ENCODE data around the gene CARD9. TPM values are rescaled to one million over a fixed set of nuclear protein-coding genes. Genes with fewer than 3 reads are reported as not detected.
A peak's percentile ranks its signal among the peaks of the same experiment; 100 is the strongest.

Gene CARD9
- total and polyA plus RNA-seq, 2 of the 4 experiments (the other 2 are of a cell fraction) = 0.36 to 1.9 TPM

- Histone ChIP-seq H3K27ac (ENCODE audit: insufficient read depth, low read length) (no peak overlapping the region), H2BK5ac (ENCODE audit: low read depth, low read length, poor library complexity, severe bottlenecking) (no peak overlapping the region)
- CTCF ChIA-PET = no interaction called here
Observed at GRCh38 chr9:136365775-136366222, 7.7 kb downstream of the CARD9 start.

More at GRCh38 chr9:136365775-136366222, 7.7 kb downstream of the CARD9 start:
- Histone ChIP-seq H4K91ac (ENCODE audit: insufficient read depth, low read depth, low read length) (no peak overlapping the region), H4K20me1 (ENCODE audit: insufficient read depth, low read length) (no peaks in the 10 kb centered on the region), H2AFZ (replicated peaks; ENCODE audit: low read length, poor library complexity) (no peak overlapping the region), H3K9me3 (ENCODE audit: control insufficient read depth, insufficient read depth, low read length) (no peaks in the 10 kb centered on the region), H2BK15ac (ENCODE audit: low read depth, low read length) (no peak overlapping the region), H3K27me3 (ENCODE audit: control insufficient read depth, insufficient read depth, low read length) (no peaks in the 10 kb centered on the region), H3K9me1 (ENCODE audit: insufficient read depth, low read length) (peaks cover 3% of the 10 kb centered on the region; the same call in 1 of the 2 replicates), H4K5ac (ENCODE audit: low read depth, low read length) (no peak overlapping the region), H3K4me1 (ENCODE audit: control insufficient read depth, insufficient read depth, low read length) (peaks cover 24% of the 10 kb centered on the region), H2BK20ac (ENCODE audit: low read depth, low read length) (no peak overlapping the region), H3K4me3 (ENCODE audit: insufficient read depth, low read depth, low read length) (no peak overlapping the region), H3K4ac (ENCODE audit: low read depth, low read length) (no peak overlapping the region), H2AK9ac (replicated peaks; ENCODE audit: low read depth, low read length, poor library complexity) (peak overlapping the region; percentile 9), H2BK120ac (ENCODE audit: low read depth, low read length) (no peak overlapping the region), H3K56ac (ENCODE audit: extremely low read depth, insufficient read depth, low read length) (no peak overlapping the region), H3K79me1 (ENCODE audit: low read depth in 1 of 2, low read length in 2 of 2) (peaks cover 3 to 22% of the 10 kb centered on the region in 2 experiments; a peak in 3 of 4 replicates), H3K23ac (ENCODE audit: low read depth, low read length) (no peak overlapping the region), H3K4me2 (ENCODE audit: low read depth, low read length) (no peak overlapping the region), H2AK5ac (ENCODE audit: low read depth, low read length) (no peak overlapping the region), H3K14ac (replicated peaks; ENCODE audit: low read depth, low read length) (no peak overlapping the region), H3K18ac (ENCODE audit: low read depth, low read length) (no peak overlapping the region), H4K8ac (ENCODE audit: low read depth in 2 of 2, low read length in 2 of 2) (no peak overlapping the region), H3K36me3 (ENCODE audit: control insufficient read depth, insufficient read depth, low read length) (no peaks in the 10 kb centered on the region), H3K9ac (ENCODE audit: low read depth, low read length) (no peak overlapping the region)
- DNase-seq (no peak), ATAC-seq (ENCODE audit: low read depth) (no peak)
- in situ Hi-C loops (cut with MboI; ENCODE audit: low sequenced_read_pairs) = no loop called here
- intact Hi-C loops (cut with micrococcal nuclease) = no loop called here
- BruUV-seq (replicated peaks) = no TSS peak
- no peak for TF ChIP-seq ELK1 (IDR thresholded peaks at IDR 0.05; ENCODE audit: borderline replicate concordance, low read depth, low read length)
- no peak for TF ChIP-seq SMC3 (IDR thresholded peaks at IDR 0.05; ENCODE audit: low read depth, low read length)
- no peak for TF ChIP-seq CHD1 (IDR thresholded peaks at IDR 0.05; ENCODE audit: low read depth, low read length)
- TF ChIP-seq MAFK (IDR thresholded peaks at IDR 0.05; ENCODE audit: low read depth, low read length) = no peak
- no peak for TF ChIP-seq CEBPB (IDR thresholded peaks at IDR 0.05; ENCODE audit: low read depth, low read length)
- no peak for TF ChIP-seq CTCF (conservative IDR thresholded peaks at IDR 0.05; ENCODE audit: low read depth, low read length)
- TF ChIP-seq MXI1 (IDR thresholded peaks at IDR 0.05; ENCODE audit: borderline replicate concordance, low read depth, low read length) = no peak
- TF ChIP-seq RFX5 (IDR thresholded peaks at IDR 0.05; ENCODE audit: low read depth, low read length) = no peak
- no peak for TF ChIP-seq USF2 (IDR thresholded peaks at IDR 0.05; ENCODE audit: low read depth, low read length)
- dilution Hi-C loops (cut with HindIII; ENCODE audit: low sequenced_read_pairs, unreplicated experiment) = no loop called here
- WGBS, 2 experiments (ENCODE audit: extremely low coverage in 2 of 2, insufficient read length in 1 of 2) = 86% methylated on average over 9 of the region's 9 CpGs; no CpG with 5 or more reads in 1 of the 2 experiments
- POLR2A ChIA-PET (ENCODE audit: unreplicated experiment) = no interaction called here

Data from IMR-90 (cell line).